Stimulated activated CD4-positive, alpha-beta T cell treated with anti-CD3 and anti-CD28 coated beads, TNF-alpha, amount 100 ng/mL, for 1 hour (primary cell): ENCODE data around the gene RABGAP1L.
"Not testable (repeated sequence)": the region's sequence is repeated elsewhere in the genome, so short reads cannot be mapped to it uniquely, and the experiment has no call there.

ENCODE experiments used
- DNase-seq, 3 donors: peaks; one replicate each; pipeline ENCODE4 v3.0.0-alpha.2; 2020; ENCODE audit warnings: low read depth in 3 of 3, low spot score in 1 of 3

Gene RABGAP1L

GRCh38 chr1:174428033-174428432, 268.7 kb downstream of the RABGAP1L start:
- no peak for DNase-seq

DNA sequence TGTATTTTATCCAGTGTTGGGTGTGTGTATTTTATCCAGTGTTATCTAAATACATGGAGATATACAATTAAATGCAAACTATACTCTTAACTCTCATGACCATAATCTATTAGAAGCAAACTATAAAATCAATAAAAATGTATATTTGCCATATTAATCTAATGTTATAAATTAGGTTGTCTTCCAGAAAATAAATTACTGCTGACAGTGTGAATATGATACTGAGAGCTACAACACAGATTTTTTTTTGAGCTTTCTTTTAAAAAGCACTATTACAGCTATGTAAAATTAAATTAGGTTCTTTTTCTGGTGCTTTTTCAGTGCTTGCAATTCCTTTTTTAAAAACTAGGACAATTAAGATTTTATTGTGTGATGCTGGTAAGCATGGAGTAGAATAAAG, 269.4 kb downstream of the RABGAP1L start:
- DNase-seq = no peak

DNA sequence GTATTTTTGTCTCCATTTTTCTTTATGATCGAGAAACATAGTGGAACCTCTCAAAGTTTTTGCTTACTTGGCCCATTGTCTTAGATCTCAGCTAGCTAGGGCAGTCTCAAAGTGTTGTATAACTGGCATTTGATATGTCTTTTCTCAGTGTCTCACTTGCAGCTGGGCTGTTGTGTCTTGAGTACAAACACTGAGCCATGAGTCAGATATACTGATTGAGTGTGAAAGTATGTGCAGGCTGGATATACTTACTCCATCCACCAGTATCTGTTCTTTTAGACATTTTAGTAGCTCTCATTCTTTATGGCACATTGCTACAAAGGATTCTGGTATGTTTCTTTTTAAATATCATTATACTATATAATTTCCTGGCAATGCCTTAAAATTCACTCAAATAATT, 274.1 kb downstream of the RABGAP1L start:
- no peak for DNase-seq

- DNase-seq = no peak
Observed at GRCh38 chr1:174445351-174445750, 286.0 kb downstream of the RABGAP1L start.

DNA sequence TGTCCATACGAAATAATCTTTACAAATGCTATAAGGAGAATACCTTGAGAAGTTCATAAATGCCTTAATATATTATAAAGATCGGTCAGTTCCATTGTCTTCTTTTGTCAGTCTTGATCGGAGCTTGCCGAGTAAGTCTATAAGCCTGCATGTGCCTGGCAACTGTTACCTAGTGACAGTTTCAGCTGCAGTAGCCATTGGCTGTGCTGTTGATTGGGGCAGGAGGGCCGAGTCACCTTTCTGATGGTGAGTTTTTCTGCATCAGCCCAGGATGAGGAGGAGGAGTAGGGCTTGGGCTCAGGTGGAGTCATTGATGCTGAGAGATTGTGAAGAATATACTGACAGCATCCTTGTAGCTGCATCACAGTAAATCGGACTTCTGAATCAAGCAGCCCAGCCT, 286.5 kb downstream of the RABGAP1L start:
- DNase-seq = no peak

GRCh38 chr1:174447866-174448530, 288.7 kb downstream of the RABGAP1L start, which contains the start of gene GPR52:
Gene GPR52 (plus strand): TSS chr1:174447964. CDS start chr1:174448112, 148 bp downstream.
- no peak for DNase-seq

DNA sequence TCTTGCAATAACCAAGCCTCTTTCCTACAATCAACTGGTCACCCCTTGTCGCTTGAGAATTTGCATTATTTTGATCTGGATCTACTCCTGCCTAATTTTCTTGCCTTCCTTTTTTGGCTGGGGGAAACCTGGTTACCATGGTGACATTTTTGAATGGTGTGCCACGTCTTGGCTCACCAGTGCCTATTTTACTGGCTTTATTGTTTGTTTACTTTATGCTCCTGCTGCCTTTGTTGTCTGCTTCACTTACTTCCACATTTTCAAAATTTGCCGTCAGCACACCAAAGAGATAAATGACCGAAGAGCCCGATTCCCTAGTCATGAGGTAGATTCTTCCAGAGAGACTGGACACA, 289.2 kb downstream of the RABGAP1L start:
- DNase-seq = no peak

GRCh38 chr1:174448974-174449373, 289.7 kb downstream of the RABGAP1L start:
- DNase-seq = no peak

GRCh38 chr1:174451408-174451807, 292.1 kb downstream of the RABGAP1L start:
- DNase-seq = no peak

DNA sequence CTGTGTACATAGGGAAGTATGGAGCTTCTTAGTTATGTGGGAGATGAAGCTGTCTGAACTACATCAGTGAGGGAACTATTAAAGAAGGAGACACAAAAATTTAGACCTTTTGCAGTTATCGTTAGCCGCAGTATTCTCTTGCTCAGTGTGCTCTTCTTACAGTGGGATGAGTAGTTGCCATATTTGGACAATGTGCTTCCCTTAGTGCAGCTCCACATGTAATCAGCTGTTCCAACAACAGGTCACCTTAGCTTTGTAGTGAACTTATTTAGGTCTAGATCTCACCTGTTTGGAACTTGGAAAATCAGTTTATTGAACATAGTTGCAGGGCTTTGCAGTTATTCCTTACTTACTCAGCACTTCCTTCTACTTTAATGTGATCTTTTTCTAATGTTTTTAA, 306.5 kb downstream of the RABGAP1L start:
- no peak for DNase-seq

- DNase-seq = no peak
Observed at GRCh38 chr1:174466607-174467006, 307.3 kb downstream of the RABGAP1L start.

DNA sequence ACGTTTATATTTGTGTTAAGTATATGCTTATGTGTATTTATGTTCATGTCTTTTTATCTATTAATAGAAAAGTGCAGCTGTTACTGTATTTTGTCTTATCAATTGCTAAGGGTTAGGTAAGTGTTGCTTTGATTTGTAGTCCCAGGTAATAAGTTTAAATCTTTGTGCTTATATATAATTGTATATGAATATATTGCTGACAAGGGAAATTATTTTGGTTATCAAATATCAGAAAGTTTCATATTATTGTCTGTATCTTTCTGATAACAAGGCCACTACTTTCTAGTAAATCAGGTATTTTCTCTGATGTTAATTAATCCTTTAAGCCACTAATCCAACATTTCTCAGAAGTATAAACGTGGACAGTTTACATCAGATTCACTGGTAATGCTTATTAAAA, 309.7 kb downstream of the RABGAP1L start:
- no peak for DNase-seq

DNA sequence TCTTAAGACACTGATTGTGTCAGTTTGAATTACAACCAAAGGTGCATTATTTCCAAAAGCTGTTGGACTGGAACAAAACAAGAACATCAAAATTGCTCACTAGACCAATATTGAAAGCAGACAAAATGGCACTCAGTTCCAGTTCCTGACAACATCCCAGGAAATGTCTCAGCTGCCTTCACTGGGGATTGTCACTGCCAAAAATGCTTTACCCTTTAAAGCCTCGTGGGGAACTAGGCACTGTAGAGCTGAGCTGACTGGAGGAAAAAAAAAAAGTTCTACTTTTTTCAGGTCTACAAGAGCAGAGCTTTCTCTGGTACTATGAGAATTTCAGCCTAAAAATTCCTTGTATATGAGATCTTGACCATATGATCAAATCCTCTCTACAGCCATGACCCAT, 310.4 kb downstream of the RABGAP1L start:
- no peak for DNase-seq

DNA sequence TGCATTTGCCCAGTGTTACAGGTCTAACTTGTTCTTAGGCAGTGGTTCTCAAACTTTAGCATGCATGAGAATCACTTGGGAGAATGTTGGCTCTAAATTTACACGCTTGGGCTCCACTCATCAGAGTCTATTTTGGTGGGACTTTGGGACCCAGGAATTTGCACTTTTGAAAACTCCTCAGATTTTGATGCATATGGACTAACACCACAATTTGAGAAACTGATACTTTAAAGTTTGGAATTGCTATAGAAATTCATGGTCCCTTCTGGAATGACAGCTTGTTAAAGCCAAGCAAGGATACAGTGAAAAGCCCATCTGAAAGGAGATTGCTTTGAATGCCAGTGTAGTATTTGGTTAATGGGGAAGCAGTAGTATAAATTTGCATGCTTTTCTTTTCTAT, 320.0 kb downstream of the RABGAP1L start:
- no peak for DNase-seq

- DNase-seq = no peak
Observed at GRCh38 chr1:174480324-174480723, 321.0 kb downstream of the RABGAP1L start.

DNA sequence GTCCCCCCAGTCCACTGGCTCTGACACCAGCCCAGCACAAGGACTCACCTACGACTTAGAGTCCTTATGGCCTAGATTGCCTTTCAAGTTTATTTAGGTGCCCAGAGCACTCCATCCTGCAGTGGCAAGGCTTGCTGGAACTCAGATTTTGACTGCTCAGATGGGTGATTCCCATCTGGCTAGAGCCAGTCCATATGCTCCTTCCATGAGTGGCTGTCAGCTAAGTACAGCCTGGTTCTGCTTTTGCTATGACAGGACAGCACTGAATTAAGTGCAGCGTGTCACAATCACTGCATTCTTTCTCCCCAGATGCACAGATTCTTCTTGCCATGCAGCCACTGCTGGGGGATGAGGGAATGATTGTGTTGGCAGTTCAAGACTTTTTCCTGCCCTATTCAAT, 332.3 kb downstream of the RABGAP1L start:
- no peak for DNase-seq

DNA sequence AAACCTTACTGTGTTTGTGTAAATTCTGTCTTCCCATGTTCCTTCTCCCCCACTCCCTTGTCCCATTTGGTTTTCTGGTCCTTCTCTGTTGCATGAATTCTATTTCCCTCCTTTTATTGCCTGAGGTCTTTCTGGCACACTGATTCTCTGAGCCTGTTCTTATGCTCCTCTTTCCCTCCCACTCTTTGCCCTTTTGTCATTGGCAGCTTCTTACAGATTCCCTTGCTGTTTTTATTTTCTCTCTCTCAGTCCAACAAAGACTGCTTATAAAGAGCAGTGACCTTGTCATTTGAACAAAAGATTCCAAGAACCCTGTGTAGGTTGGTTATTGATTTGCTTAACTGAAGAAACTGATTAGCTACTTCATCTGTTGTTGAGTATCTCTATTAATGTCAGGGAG, 338.2 kb downstream of the RABGAP1L start:
- no peak for DNase-seq

DNA sequence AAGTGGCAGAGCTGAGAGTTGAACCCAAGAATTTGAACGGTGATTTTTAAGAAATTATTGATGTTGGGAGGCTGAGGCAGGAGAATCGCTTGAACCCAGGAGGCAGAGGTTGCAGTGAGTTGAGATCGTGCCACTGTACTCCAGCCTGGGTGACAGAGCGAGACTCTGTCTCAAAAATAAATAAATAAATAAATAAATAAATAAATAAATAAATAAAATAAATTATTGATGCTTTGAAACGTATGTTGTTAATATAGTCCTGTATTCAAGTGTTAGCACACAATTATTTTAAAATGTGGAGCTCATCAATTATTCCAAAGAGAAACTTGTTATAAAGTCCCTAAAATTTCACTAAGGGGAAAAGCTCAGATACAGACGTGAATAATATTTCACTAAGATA, 357.4 kb downstream of the RABGAP1L start:
- not testable (repeated sequence) for DNase-seq

DNA sequence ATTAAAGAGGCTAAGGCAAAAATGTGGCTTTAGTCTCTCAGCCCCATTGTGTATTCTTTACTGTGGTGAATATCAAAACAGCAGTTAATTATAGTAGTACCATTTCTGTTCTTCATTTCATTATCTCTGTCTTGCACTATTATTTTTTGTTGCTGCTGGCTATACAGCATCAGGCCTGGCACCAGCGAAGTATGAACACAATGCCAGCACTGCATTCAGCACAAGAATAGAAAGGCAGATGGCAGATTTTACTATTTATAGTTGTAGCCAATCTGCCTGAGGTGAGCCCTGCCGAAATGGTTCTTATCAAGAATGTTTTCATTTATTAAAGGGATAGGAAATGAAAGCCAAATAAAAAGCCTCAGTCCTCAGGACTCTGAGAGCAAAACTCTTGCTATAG, 360.5 kb downstream of the RABGAP1L start:
- DNase-seq = no peak

GRCh38 chr1:174531751-174532150, 372.4 kb downstream of the RABGAP1L start:
- DNase-seq = no peak

DNA sequence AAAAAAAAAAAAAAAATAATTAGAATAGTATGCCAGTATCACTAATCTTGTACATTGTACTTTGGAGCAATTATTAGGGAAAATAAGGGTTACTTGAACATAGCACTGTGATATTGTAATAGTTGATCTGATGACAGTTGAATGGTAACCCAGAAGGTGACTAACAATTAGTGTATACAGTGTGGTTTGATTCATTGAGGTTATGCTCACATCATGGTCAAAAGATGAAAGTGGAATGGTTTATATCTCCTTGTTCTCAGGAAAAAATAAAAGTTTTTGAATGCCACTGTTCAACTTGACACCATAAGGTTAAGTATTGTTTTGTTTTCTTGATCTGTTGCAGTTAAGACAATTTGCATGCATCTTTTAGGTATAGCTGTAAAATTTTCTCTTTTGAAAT, 375.5 kb downstream of the RABGAP1L start:
- no peak for DNase-seq

DNA sequence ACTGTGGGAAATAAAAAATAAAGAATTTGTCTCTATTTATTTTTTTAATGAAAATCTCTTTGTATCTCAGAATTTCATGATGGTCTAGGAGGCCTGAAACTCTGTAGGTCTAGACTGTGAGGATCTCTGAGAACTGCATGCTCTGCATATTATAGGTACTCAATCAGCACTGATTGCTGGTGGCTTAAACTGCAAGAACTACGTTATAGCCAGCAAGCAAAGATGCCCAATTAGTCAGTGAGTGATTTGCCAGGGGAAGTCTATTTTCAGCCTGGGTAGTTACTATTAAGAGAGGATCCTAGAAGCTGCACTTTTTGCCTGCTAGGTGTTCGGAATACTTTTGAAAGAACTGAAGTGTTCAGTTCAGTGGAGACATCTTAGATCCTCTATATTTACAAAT, 375.9 kb downstream of the RABGAP1L start:
- no peak for DNase-seq

DNA sequence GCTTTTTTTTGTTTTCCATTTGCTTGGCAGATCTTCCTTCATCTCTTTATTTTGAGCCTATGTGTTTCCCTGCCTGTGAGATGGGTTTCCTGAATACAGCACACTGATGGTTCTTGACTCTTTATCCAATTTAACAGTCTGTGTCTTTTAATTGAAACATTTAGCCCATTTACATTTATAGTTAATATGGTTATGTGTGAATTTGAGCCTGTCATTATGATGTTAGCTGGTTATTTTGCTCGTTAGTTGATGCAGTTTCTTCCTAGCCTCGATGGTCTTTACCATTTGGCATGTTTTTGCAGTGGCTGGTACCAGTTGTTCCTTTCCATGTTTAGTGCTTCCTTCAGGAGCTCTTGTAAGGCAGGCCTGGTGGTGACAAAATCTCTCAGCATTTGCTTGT, 384.1 kb downstream of the RABGAP1L start:
- not testable (repeated sequence) for DNase-seq

GRCh38 chr1:174550296-174550695, 391.0 kb downstream of the RABGAP1L start:
- DNase-seq = no peak
